Adrenal gland (tissue), 12 donors: ENCODE measurements around the gene PTPDC1. TPM values are rescaled to one million over a fixed set of nuclear protein-coding genes. Genes with fewer than 3 reads are reported as not detected.
A peak's percentile ranks its signal among the peaks of the same experiment; 100 is the strongest.

Experiments used
- DNase-seq, 7 donors: peaks; one replicate each; pipeline ENCODE4 v3.0.0-alpha.2; 2019 to 2020
- H3K27ac ChIP-seq, 5 donors: fragments of 200-600 bp; sonication (generic) in 4 of 5; 1 replicate in 3 of 5; 2 replicates in 2 of 5; pipeline versions ENCODE4 v1.5.1 to v1.8.0; 2016 to 2020; ENCODE audit warnings: mild to moderate bottlenecking in 1 of 5
- H3K27me3 ChIP-seq: fragments of 200-600 bp; 2 replicates; pipeline ENCODE4 v1.8.0; 2021
- H3K36me3 ChIP-seq, 2 donors: fragments of 200-600 bp; replicated peaks in 1 of 2; 1 replicate in 1 of 2; 2 replicates in 1 of 2; pipeline versions ENCODE4 v1.5.1 to v1.8.0; 2018 to 2022
- H3K4me1 ChIP-seq, 2 donors: fragments of 200-600 bp; replicated peaks in 1 of 2; 1 replicate in 1 of 2; 2 replicates in 1 of 2; pipeline versions ENCODE4 v1.5.1 to v1.8.0; 2018 to 2021
- H3K4me3 ChIP-seq, 4 donors: fragments of 200-600 bp; sonication (generic) in 3 of 4; one replicate each; pipeline ENCODE4 v1.5.1; 2016 to 2018
- H3K9me3 ChIP-seq, 3 donors: fragments of 200-600 bp; sonication (generic) in 1 of 3; replicated peaks in 1 of 3; 1 replicate in 2 of 3; 2 replicates in 1 of 3; pipeline versions ENCODE4 v1.5.1 to v1.8.0; 2016 to 2021
- POLR2A ChIP-seq, 2 donors: fragments of 450-650 bp; IDR thresholded peaks; one replicate each; pipeline ENCODE4 v1.6.1; 2017; ENCODE audit warnings: antibody characterized with exemption in 2 of 2, mild to moderate bottlenecking in 2 of 2, moderate library complexity in 1 of 2
- WGBS, 4 donors: extraction: QIAGEN DNeasy Blood & Tissue Kit in 2 of 4; methylation state at CpG; one replicate each; pipeline versions ENCODE4 v1.1.5 to v1.1.7; 2013 to 2017; 5-methylcytosine and 5-hydroxymethylcytosine counted together
- intact Hi-C, 2 donors: fragments of 100-400 bp; cut with DNase I; formaldehyde crosslinking; loops; one replicate each; pipeline versions ENCODE4 v1.14.1 to v1.15.0; 2022 to 2023
- polyA plus RNA-seq, 3 donors: library from polyadenylated mRNA; stranded (reverse); fragments of 200-250 nt in 2 of 3; fragments of 350-450 nt in 1 of 3; fragmentation: Illumina TruSeq in 1 of 3; extraction: RNeasy Lipid Tissue Mini Kit (QIAGEN cat#74804) in 1 of 3; gene quantifications; one replicate each; pipeline ENCODE4 v1.2.3, GENCODE V29; 2013 to 2014
- total RNA-seq, 9 donors: library from RNA; depleted of rRNA in 4 of 9; stranded (reverse); fragments of >200 nt in 4 of 9; fragments of 120-200 nt in 1 of 9; fragmentation: NEBNext Ultra II Directional in 1 of 9; extraction: Animal tissue kit (Norgen Biotek cat#: 25700) in 1 of 9; gene quantifications; one replicate each; pipeline versions ENCODE4 v1.1.0 to v1.2.4, GENCODE V29; 2013 to 2023
- TF ChIP-seq, protein P1 (sequence below), 6 experiments: fragments of 450-650 bp in 4 of 6; fragments of 200-600 bp in 2 of 6; sonication (generic) in 1 of 6; IDR thresholded peaks; 1 replicate in 5 of 6; 2 replicates in 1 of 6; pipeline versions ENCODE4 v1.5.1 to v1.8.0; 2016 to 2021; ENCODE audit warnings: antibody characterized with exemption in 6 of 6, mild to moderate bottlenecking in 2 of 6, moderate library complexity in 1 of 6
- donor health status: healthy with polysubstance abuse.
- donor health status: Bipolar disorder and iron deficiency.
- donor health status: DM: yes; HTN: yes; CAD: no.
- donor health status: DM: no; HTN: no; CAD: no.
- donor health status: DM: no; HTN: no; CAD: no.
- donor health status: DM: yes; HTN: yes; CAD: no.

The PTPDC1 gene
- total and polyA plus RNA-seq, 12 donors, result 5.1 to 19.4 (median 9.4) TPM

- 74 to 90% (median 79%) methylated on average over 3 of the region's 3 CpGs for whole genome bisulfite sequencing, 4 donors
- Histone ChIP-seq H3K27ac (peak overlapping the region in 1 of 5 donors; percentile 23), H3K27me3 (no peaks in the 10 kb centered on the region), H3K36me3 (no peaks in the 10 kb centered on the region), H3K9me3 (no peaks in the 10 kb centered on the region), H3K4me1 (no peaks in the 10 kb centered on the region), H3K4me3 (no peak overlapping the region)
- TF ChIP-seq, protein P1, sequence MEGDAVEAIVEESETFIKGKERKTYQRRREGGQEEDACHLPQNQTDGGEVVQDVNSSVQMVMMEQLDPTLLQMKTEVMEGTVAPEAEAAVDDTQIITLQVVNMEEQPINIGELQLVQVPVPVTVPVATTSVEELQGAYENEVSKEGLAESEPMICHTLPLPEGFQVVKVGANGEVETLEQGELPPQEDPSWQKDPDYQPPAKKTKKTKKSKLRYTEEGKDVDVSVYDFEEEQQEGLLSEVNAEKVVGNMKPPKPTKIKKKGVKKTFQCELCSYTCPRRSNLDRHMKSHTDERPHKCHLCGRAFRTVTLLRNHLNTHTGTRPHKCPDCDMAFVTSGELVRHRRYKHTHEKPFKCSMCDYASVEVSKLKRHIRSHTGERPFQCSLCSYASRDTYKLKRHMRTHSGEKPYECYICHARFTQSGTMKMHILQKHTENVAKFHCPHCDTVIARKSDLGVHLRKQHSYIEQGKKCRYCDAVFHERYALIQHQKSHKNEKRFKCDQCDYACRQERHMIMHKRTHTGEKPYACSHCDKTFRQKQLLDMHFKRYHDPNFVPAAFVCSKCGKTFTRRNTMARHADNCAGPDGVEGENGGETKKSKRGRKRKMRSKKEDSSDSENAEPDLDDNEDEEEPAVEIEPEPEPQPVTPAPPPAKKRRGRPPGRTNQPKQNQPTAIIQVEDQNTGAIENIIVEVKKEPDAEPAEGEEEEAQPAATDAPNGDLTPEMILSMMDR (IDR thresholded peaks at IDR 0.05), result no peak
- TF ChIP-seq POLR2A (IDR thresholded peaks at IDR 0.05), result no peak
- DNase-seq, result no peak
- intact Hi-C loops, result loop anchor here in 1 of 2 donors (10.0 kb wide), 1 partner anchor 54 kb away; no protein-coding TSS in a partner anchor
These were observed 66.1 kb downstream of the PTPDC1 start for GRCh38 chr9:94150279-94150828.

- TF ChIP-seq POLR2A (IDR thresholded peaks at IDR 0.05), result no peak
- TF ChIP-seq, protein P1 (IDR thresholded peaks at IDR 0.05), result no peak
- Histone ChIP-seq H3K9me3 (no peaks in the 10 kb centered on the region), H3K4me1 (no peaks in the 10 kb centered on the region), H3K36me3 (no peaks in the 10 kb centered on the region), H3K27me3 (no peaks in the 10 kb centered on the region), H3K27ac (peak overlapping the region in 1 of 5 donors; percentile 45), H3K4me3 (no peak overlapping the region)
- 77 to 85% (median 81%) methylated on average over 10 to 11 of the region's 11 CpGs for WGBS, 4 donors
- peak in 1 of 7 donors; percentile 51 for DNase-seq
- intact Hi-C loops, result loop anchor here in 1 of 2 donors (10.0 kb wide), 1 partner anchor 54 kb away; no protein-coding TSS in a partner anchor
These were observed 66.8 kb downstream of the PTPDC1 start for GRCh38 chr9:94150890-94151650.

DNA sequence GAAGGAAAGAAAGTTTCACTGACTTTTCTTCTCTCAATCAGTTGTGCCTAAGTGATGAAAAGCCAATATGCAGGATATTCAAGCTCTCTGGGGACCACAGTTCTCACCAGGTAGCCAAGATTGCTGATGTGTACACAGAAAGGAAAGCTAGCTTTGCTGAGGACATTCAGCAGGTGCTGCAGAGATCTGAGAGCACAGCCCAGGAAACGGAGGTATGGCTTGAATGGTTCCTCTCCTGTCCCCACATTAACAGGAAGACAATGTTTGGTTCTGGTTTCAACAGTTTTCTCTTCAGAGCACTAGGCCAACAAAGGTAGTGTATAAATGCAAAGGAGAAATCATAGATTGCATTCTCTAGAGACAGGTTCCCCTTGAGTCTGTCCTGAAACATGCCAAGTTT is 69.6 kb downstream of the PTPDC1 start:
- 53 to 89% (median 66%) methylated on average over 1 of the region's 1 CpG for WGBS, 4 donors
- TF ChIP-seq POLR2A (IDR thresholded peaks at IDR 0.05), result no peak
- TF ChIP-seq, protein P1 (IDR thresholded peaks at IDR 0.05), result no peak
- Histone ChIP-seq H3K36me3 (no peaks in the 10 kb centered on the region), H3K27ac (no peak overlapping the region), H3K9me3 (no peaks in the 10 kb centered on the region), H3K4me3 (no peak overlapping the region), H3K4me1 (peaks cover 0 to 3% of the 10 kb centered on the region in 2 donors), H3K27me3 (no peaks in the 10 kb centered on the region)
- intact Hi-C loops, result loop anchor here in 1 of 2 donors (10.0 kb wide), 1 partner anchor 51 kb away; no protein-coding TSS in a partner anchor
- no peak for DNase-seq

- no peaks in the 10 kb centered on the region for H3K27me3 ChIP-seq
- no peak for DNase-seq
- H3K4me3 ChIP-seq, result no peak overlapping the region
- peaks cover 0 to 7% of the 10 kb centered on the region in 2 donors for H3K4me1 ChIP-seq
- TF ChIP-seq, protein P1 (IDR thresholded peaks at IDR 0.05), result no peak
- TF ChIP-seq POLR2A (IDR thresholded peaks at IDR 0.05), result no peak
- no peaks in the 10 kb centered on the region for H3K36me3 ChIP-seq
- intact Hi-C loops, result loop anchor here in 1 of 2 donors (10.0 kb wide), 1 partner anchor 48 kb away; no protein-coding TSS in a partner anchor
- WGBS, 4 donors, result 56 to 87% (median 80%) methylated on average over 2 to 11 of the region's 11 CpGs
- no peaks in the 10 kb centered on the region for H3K9me3 ChIP-seq
- H3K27ac ChIP-seq, result peak overlapping the region in 2 of 5 donors; percentile 8 to 73
These were observed 72.2 kb downstream of the PTPDC1 start for GRCh38 chr9:94156348-94157049.
